ENCODE data around the gene SLC4A4. TPM values are rescaled to one million over a fixed set of nuclear protein-coding genes. Genes with fewer than 3 reads are reported as not detected.

Gene SLC4A4
- total and polyA plus RNA-seq, 7 donors = 3.0 to 21.3 (median 4.8) TPM

DNA sequence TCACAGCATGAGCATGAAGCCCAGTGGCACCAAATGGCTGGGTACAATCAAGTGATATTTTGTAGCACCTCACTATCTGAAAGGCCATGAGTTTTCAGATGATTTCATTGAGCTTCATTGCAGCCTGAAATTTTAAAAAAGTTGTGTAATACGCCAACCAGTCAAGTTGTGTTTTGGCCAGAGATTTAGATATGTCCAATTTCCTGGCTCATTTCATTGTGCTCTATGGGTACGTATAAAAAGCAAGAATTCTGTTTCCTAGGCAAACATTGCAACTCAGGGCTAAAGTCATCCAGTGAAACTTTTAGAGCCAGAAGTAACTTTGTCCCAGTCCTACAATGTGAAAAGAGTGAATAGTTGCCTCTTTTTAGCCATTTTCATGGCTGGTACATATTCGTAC is 232.5 kb downstream of the SLC4A4 start:
- no peak for DNase-seq
- TF ChIP-seq, protein P1, sequence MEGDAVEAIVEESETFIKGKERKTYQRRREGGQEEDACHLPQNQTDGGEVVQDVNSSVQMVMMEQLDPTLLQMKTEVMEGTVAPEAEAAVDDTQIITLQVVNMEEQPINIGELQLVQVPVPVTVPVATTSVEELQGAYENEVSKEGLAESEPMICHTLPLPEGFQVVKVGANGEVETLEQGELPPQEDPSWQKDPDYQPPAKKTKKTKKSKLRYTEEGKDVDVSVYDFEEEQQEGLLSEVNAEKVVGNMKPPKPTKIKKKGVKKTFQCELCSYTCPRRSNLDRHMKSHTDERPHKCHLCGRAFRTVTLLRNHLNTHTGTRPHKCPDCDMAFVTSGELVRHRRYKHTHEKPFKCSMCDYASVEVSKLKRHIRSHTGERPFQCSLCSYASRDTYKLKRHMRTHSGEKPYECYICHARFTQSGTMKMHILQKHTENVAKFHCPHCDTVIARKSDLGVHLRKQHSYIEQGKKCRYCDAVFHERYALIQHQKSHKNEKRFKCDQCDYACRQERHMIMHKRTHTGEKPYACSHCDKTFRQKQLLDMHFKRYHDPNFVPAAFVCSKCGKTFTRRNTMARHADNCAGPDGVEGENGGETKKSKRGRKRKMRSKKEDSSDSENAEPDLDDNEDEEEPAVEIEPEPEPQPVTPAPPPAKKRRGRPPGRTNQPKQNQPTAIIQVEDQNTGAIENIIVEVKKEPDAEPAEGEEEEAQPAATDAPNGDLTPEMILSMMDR (IDR thresholded peaks at IDR 0.05) = no peak
- TF ChIP-seq EP300 (IDR thresholded peaks at IDR 0.05) (no peak), POLR2AphosphoS5 (IDR thresholded peaks at IDR 0.05) (no peak), POLR2A (IDR thresholded peaks at IDR 0.05) (no peak)
- H3K36me3 ChIP-seq = no peaks in the 10 kb centered on the region
- H3K4me3 ChIP-seq = no peak overlapping the region
- 93 to 95% methylated on average over 3 of the region's 3 CpGs for WGBS, 2 donors
- H3K27me3 ChIP-seq = no peaks in the 10 kb centered on the region
- H3K4me1 ChIP-seq = no peaks in the 10 kb centered on the region
- no peak overlapping the region for H3K27ac ChIP-seq
- intact Hi-C loops (cut with DNase I) = no loop called here
- H3K9me3 ChIP-seq = no peaks in the 10 kb centered on the region

DNA sequence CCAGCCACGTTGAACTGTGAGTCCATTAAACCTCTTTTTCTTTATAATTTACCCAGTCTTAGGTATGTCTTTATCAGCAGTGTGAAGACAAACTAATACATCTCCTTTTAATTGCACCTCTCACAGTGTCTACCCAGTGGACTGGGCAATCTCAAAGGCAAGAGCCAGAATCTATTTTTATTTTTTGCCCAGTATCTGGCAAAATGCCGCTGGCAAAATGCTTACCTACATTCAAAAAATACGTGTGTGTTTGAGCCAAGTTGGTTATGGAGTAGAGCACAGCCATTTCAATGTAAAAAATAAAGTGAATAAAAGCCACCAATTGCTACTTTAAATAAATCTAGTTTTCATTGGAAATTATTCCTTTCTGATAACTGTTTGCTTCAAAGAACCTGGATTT is 245.2 kb downstream of the SLC4A4 start:
- H3K27ac ChIP-seq = no peak overlapping the region
- 58 to 80% methylated on average over 3 of the region's 3 CpGs for WGBS, 2 donors
- H3K27me3 ChIP-seq = no peaks in the 10 kb centered on the region

DNA sequence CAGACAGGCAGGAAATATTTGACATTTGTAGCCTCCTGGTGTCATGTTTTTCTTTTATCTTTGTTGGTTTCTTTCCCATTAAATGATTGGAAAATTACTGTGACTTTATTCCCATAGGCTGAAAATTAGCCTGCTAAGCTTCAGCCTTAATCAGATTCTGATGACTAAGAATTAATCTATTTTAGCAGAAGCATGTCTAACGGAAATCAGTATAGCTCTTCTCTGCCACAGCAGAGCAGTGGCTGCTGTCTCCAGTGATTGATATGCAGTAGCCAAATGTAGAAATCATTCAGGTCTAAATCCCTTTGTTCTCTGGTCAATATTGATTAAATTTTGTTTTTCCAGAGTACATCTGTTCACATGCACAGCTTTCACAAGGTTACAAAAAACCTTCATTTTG is 245.8 kb downstream of the SLC4A4 start:
- TF ChIP-seq, protein P1 (IDR thresholded peaks at IDR 0.05) = no peak
- TF ChIP-seq POLR2AphosphoS5 (IDR thresholded peaks at IDR 0.05) = no peak
- TF ChIP-seq POLR2A (IDR thresholded peaks at IDR 0.05) = no peak
- no peak for TF ChIP-seq EP300 (IDR thresholded peaks at IDR 0.05)
- H3K36me3 ChIP-seq = no peaks in the 10 kb centered on the region
- H3K4me1 ChIP-seq = no peaks in the 10 kb centered on the region
- H3K9me3 ChIP-seq = no peaks in the 10 kb centered on the region
- 75 to 90% methylated on average over 1 of the region's 1 CpG for WGBS, 2 donors
- no peaks in the 10 kb centered on the region for H3K27me3 ChIP-seq
- intact Hi-C loops (cut with DNase I) = no loop called here
- H3K4me3 ChIP-seq = no peak overlapping the region
- H3K27ac ChIP-seq = no peak overlapping the region
- DNase-seq = no peak

More for the DNA sequence above, 245.2 kb downstream of the SLC4A4 start:
- no peaks in the 10 kb centered on the region for H3K4me1 ChIP-seq
- no peak overlapping the region for H3K4me3 ChIP-seq
- no peaks in the 10 kb centered on the region for H3K9me3 ChIP-seq
- no peak for DNase-seq
- TF ChIP-seq POLR2A (IDR thresholded peaks at IDR 0.05) = no peak
- no peak for TF ChIP-seq POLR2AphosphoS5 (IDR thresholded peaks at IDR 0.05)
- TF ChIP-seq, protein P1 (IDR thresholded peaks at IDR 0.05) = no peak
- TF ChIP-seq EP300 (IDR thresholded peaks at IDR 0.05) = no peak
- H3K36me3 ChIP-seq = no peaks in the 10 kb centered on the region
- intact Hi-C loops (cut with DNase I) = no loop called here

DNA sequence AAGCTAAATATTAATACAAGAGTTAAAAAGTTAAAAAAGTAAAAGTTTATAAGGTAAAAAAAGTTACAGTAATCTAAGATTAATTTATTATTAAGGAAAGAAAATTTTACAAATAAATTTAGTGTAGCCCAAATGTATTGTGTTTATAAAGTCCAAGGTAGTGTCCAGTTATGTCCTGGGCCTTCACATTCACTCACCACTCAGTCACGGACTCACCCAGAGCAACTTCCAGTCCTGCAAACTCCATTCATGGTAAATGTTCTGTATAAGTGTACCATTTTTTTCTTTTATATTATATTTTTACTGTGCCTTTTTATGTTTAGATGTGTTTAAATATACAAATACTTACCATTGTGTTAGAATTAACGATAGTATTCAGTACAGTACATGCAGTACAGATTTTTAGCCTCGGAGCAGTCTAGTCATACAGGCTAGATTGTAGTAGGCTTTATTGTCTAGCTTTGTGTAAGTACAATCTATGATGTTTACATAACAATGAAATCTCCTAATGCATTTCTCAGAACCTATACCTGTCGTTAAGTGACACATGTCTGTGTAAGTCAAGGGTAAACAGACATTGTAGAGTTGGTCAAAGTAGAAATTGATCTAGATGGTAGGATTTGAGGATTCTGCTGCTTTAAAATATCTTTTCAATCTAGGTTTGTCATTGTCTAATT is 247.4 kb downstream of the SLC4A4 start:
- 12 to 62% methylated on average over 4 of the region's 4 CpGs for WGBS, 2 donors
- H3K36me3 ChIP-seq = no peaks in the 10 kb centered on the region
- no peak for TF ChIP-seq POLR2A (IDR thresholded peaks at IDR 0.05)
- TF ChIP-seq, protein P1 (IDR thresholded peaks at IDR 0.05) = no peak
- no peak for TF ChIP-seq POLR2AphosphoS5 (IDR thresholded peaks at IDR 0.05)
- no peak for TF ChIP-seq EP300 (IDR thresholded peaks at IDR 0.05)
- H3K27me3 ChIP-seq = no peaks in the 10 kb centered on the region
- no peak for DNase-seq
- no peaks in the 10 kb centered on the region for H3K4me1 ChIP-seq
- no peak overlapping the region for H3K27ac ChIP-seq
- no peaks in the 10 kb centered on the region for H3K9me3 ChIP-seq
- intact Hi-C loops (cut with DNase I) = no loop called here
- no peak overlapping the region for H3K4me3 ChIP-seq

DNA sequence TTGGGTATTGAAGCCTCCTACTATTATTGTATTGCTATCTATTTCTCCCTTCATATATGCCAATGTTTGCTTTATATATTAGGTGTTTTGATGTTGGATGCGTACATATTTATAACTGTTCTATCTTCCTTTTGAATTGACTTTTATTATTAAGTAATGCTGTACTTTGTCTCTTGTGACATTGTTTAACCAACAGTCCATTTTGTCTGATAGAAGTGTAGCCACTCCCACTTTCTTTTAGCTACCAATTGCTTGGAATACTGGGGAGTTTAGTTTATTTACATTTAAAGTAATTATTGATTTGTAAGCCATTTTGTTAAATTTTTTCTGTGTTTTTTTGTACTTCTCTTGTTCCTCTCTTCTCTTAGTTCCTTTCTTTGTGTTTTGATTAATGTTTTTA is 249.2 kb downstream of the SLC4A4 start:
- Histone ChIP-seq H3K36me3 (no peaks in the 10 kb centered on the region), H3K4me1 (no peaks in the 10 kb centered on the region), H3K27me3 (no peaks in the 10 kb centered on the region), H3K9me3 (no peaks in the 10 kb centered on the region), H3K4me3 (no peak overlapping the region), H3K27ac (no peak overlapping the region)
- 89 to 95% methylated on average over 1 of the region's 1 CpG for WGBS, 2 donors
- intact Hi-C loops (cut with DNase I) = no loop called here
- no peak for DNase-seq
- no peak for TF ChIP-seq POLR2AphosphoS5 (IDR thresholded peaks at IDR 0.05)
- no peak for TF ChIP-seq EP300 (IDR thresholded peaks at IDR 0.05)
- TF ChIP-seq POLR2A (IDR thresholded peaks at IDR 0.05) = no peak
- TF ChIP-seq, protein P1 (IDR thresholded peaks at IDR 0.05) = no peak

Data from sigmoid colon (tissue), 7 donors.